ENCODE measurements around the gene SYNM. TPM values are rescaled to one million over a fixed set of nuclear protein-coding genes. Genes with fewer than 3 reads are reported as not detected.

SYNM gene
- total RNA-seq, 1 donor from 2014 or later = 5.5 TPM

DNA sequence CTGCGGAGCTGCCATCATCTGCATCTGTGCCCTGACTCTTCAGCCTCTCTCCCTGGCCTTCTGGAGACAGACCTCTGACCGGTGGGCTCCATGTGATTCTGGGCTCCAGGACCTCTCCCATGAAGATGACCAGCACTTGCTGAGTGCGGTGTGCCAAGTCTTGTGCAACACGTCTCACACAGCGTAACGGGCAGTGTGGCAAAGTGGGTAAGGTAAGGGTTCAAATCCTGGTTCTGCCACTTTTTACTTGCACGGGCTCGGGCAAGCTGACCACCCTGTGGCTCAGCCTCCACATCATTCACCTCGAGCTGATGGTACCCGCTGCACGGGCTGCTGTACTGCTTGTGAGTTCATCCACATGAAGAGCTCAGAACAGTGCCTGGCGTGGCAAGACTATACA, 6.5 kb upstream of the SYNM start:
- Mint-ChIP-seq H3K4me1 (ENCODE audit: unreplicated experiment) (peaks cover 7% of the 10 kb centered on the region), H3K4me3 (ENCODE audit: unreplicated experiment) (no peak overlapping the region), H3K36me3 (ENCODE audit: unreplicated experiment) (no peaks in the 10 kb centered on the region), H3K27ac (ENCODE audit: unreplicated experiment) (no peak overlapping the region), H3K27me3 (ENCODE audit: unreplicated experiment) (peaks cover 14% of the 10 kb centered on the region), H3K9me3 (ENCODE audit: unreplicated experiment) (no peaks in the 10 kb centered on the region)
- TF ChIP-seq CTCF (IDR thresholded peaks at IDR 0.05) = no peak
- no peak for DNase-seq (ENCODE audit: extremely low spot score, unreplicated experiment)

- no peak overlapping the region for H3K4me3 Mint-ChIP-seq (ENCODE audit: unreplicated experiment)
- no peak overlapping the region for H3K27ac Mint-ChIP-seq (ENCODE audit: unreplicated experiment)
- H3K9me3 Mint-ChIP-seq (ENCODE audit: unreplicated experiment) = no peaks in the 10 kb centered on the region
- no peaks in the 10 kb centered on the region for H3K36me3 Mint-ChIP-seq (ENCODE audit: unreplicated experiment)
- H3K4me1 Mint-ChIP-seq (ENCODE audit: unreplicated experiment) = peaks cover 7% of the 10 kb centered on the region
- no peak for DNase-seq (ENCODE audit: extremely low spot score, unreplicated experiment)
- no peak for TF ChIP-seq CTCF (IDR thresholded peaks at IDR 0.05)
- H3K27me3 Mint-ChIP-seq (ENCODE audit: unreplicated experiment) = peaks cover 14% of the 10 kb centered on the region
Measured at GRCh38 chr15:99098991-99099390, 5.9 kb upstream of the SYNM start.

DNA sequence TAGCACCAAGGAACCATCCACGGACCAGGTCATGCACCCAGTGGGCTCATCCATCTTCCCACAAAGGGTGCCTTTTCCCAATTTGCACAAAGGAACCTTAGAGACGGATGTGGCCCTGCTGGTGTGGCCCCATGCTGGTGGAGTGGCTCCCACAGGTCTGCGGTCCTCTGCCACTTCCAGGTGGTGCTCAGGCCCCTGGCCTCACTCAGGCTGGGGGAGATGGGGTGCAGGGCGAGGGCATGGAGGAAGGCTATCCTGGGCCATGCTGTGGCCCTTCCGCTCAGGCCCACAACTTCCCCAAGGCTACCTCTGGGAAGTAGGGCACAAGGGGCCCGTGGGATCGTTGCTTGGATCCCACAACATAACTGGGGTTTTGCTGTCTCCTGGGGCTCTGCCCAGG, 5.2 kb upstream of the SYNM start:
- no peak for TF ChIP-seq CTCF (IDR thresholded peaks at IDR 0.05)
- Mint-ChIP-seq H3K27ac (ENCODE audit: unreplicated experiment) (no peak overlapping the region), H3K4me3 (ENCODE audit: unreplicated experiment) (no peak overlapping the region), H3K27me3 (ENCODE audit: unreplicated experiment) (peaks cover 11% of the 10 kb centered on the region), H3K36me3 (ENCODE audit: unreplicated experiment) (no peaks in the 10 kb centered on the region), H3K9me3 (ENCODE audit: unreplicated experiment) (no peaks in the 10 kb centered on the region), H3K4me1 (ENCODE audit: unreplicated experiment) (peaks cover 9% of the 10 kb centered on the region)
- no peak for DNase-seq (ENCODE audit: extremely low spot score, unreplicated experiment)

- peak; percentile 93 for TF ChIP-seq CTCF (IDR thresholded peaks at IDR 0.05)
Measured at GRCh38 chr15:99100245-99101173, 4.4 kb upstream of the SYNM start.

GRCh38 chr15:99101501-99101900, 3.4 kb upstream of the SYNM start:
- peaks cover 11% of the 10 kb centered on the region for H3K27me3 Mint-ChIP-seq (ENCODE audit: unreplicated experiment)
- no peak for TF ChIP-seq CTCF (IDR thresholded peaks at IDR 0.05)
- H3K4me3 Mint-ChIP-seq (ENCODE audit: unreplicated experiment) = no peak overlapping the region
- no peaks in the 10 kb centered on the region for H3K36me3 Mint-ChIP-seq (ENCODE audit: unreplicated experiment)
- peaks cover 13% of the 10 kb centered on the region for H3K4me1 Mint-ChIP-seq (ENCODE audit: unreplicated experiment)
- no peak for DNase-seq (ENCODE audit: extremely low spot score, unreplicated experiment)
- no peak overlapping the region for H3K27ac Mint-ChIP-seq (ENCODE audit: unreplicated experiment)
- H3K9me3 Mint-ChIP-seq (ENCODE audit: unreplicated experiment) = no peaks in the 10 kb centered on the region

More at GRCh38 chr15:99100245-99101173, 4.4 kb upstream of the SYNM start:
- no peaks in the 10 kb centered on the region for H3K36me3 Mint-ChIP-seq (ENCODE audit: unreplicated experiment)
- no peaks in the 10 kb centered on the region for H3K9me3 Mint-ChIP-seq (ENCODE audit: unreplicated experiment)
- DNase-seq (ENCODE audit: extremely low spot score, unreplicated experiment) = peak; percentile 93
- no peak overlapping the region for H3K27ac Mint-ChIP-seq (ENCODE audit: unreplicated experiment)
- peaks cover 11% of the 10 kb centered on the region for H3K27me3 Mint-ChIP-seq (ENCODE audit: unreplicated experiment)
- peaks cover 9% of the 10 kb centered on the region for H3K4me1 Mint-ChIP-seq (ENCODE audit: unreplicated experiment)
- H3K4me3 Mint-ChIP-seq (ENCODE audit: unreplicated experiment) = peak overlapping the region; percentile 67

Data from osteocyte (in vitro differentiated cells).